Mesenchymal stem cell (in vitro differentiated cells and primary cell): Measurements from ENCODE around the gene CDK15.

ENCODE experiments used
- DNase-seq: peaks from one replicate; pipeline ENCODE4 v3.0.0-alpha.2; 2013
- H2AFZ ChIP-seq: one replicate; pipeline ENCODE4 v1.6.1; 2013; ENCODE audit warnings: low read depth, mild to moderate bottlenecking, control low read depth, inconsistent platforms, low read length, moderate library complexity
- H2AK5ac ChIP-seq: 2 replicates; pipeline ENCODE4 v1.6.1; 2013; ENCODE audit warnings: low read length, moderate library complexity, mild to moderate bottlenecking, inconsistent platforms; ENCODE audit not compliant: severe bottlenecking
- H2BK120ac ChIP-seq: one replicate; pipeline ENCODE4 v1.6.1; 2013; ENCODE audit warnings: low read depth, mild to moderate bottlenecking, inconsistent platforms, low read length, moderate library complexity
- H2BK12ac ChIP-seq, 2 experiments: one replicate each; pipeline ENCODE4 v1.6.1; 2013; ENCODE audit warnings: inconsistent platforms in 2 of 2, low read length in 2 of 2, mild to moderate bottlenecking in 2 of 2, moderate library complexity in 2 of 2, control low read depth in 1 of 2
- H2BK15ac ChIP-seq: one replicate; pipeline ENCODE4 v1.6.1; 2013; ENCODE audit warnings: mild to moderate bottlenecking, low read depth, inconsistent platforms; ENCODE audit not compliant: poor library complexity, severe bottlenecking
- H2BK5ac ChIP-seq: 2 replicates; pipeline ENCODE4 v1.6.1; 2013; ENCODE audit warnings: low read depth, mild to moderate bottlenecking, low read length, control low read depth, inconsistent platforms; ENCODE audit not compliant: poor library complexity, severe bottlenecking
- H3K14ac ChIP-seq, 2 experiments: one replicate each; pipeline ENCODE4 v1.6.1; 2013; ENCODE audit warnings: inconsistent platforms in 2 of 2, low read length in 2 of 2, control low read depth in 1 of 2, mild to moderate bottlenecking in 1 of 2, moderate library complexity in 1 of 2
- H3K18ac ChIP-seq, 2 experiments: one replicate each; pipeline ENCODE4 v1.6.1; 2013; ENCODE audit warnings: inconsistent platforms in 2 of 2, low read length in 2 of 2, control low read depth in 1 of 2, low read depth in 1 of 2, mild to moderate bottlenecking in 1 of 2
- H3K23ac ChIP-seq, 2 experiments: one replicate each; pipeline ENCODE4 v1.6.1; 2013; ENCODE audit warnings: inconsistent platforms in 2 of 2, low read length in 2 of 2, mild to moderate bottlenecking in 2 of 2, moderate library complexity in 2 of 2, control low read depth in 1 of 2
- H3K27ac ChIP-seq: 2 replicates; pipeline ENCODE4 v1.5.1; 2013; ENCODE audit warnings: mild to moderate bottlenecking, moderate library complexity, low read length, control low read depth, inconsistent platforms; ENCODE audit not compliant: poor library complexity, severe bottlenecking
- H3K27me3 ChIP-seq, 2 experiments: 2 replicates each; pipeline versions ENCODE4 v1.6.1 to v1.7.0; 2013; ENCODE audit warnings: low read length in 2 of 2, mild to moderate bottlenecking in 2 of 2, moderate library complexity in 2 of 2, control low read depth in 1 of 2, inconsistent platforms in 1 of 2; ENCODE audit not compliant: control insufficient read depth in 1 of 2, insufficient read depth in 1 of 2
- H3K36me3 ChIP-seq, 2 experiments: 2 replicates each; pipeline versions ENCODE4 v1.6.1 to v1.7.0; 2013; ENCODE audit warnings: low read length in 2 of 2, control low read depth in 1 of 2, inconsistent platforms in 1 of 2, low read depth in 1 of 2, mild to moderate bottlenecking in 1 of 2; ENCODE audit not compliant: insufficient read depth in 2 of 2, control insufficient read depth in 1 of 2
- H3K4ac ChIP-seq, 2 experiments: one replicate each; pipeline ENCODE4 v1.6.1; 2013; ENCODE audit warnings: inconsistent platforms in 2 of 2, low read length in 2 of 2, mild to moderate bottlenecking in 2 of 2, moderate library complexity in 2 of 2, control low read depth in 1 of 2, low read depth in 1 of 2
- H3K4me1 ChIP-seq: 2 replicates; pipeline ENCODE4 v1.6.1; 2013; ENCODE audit warnings: low read depth, low read length, control low read depth; ENCODE audit not compliant: control insufficient read depth, insufficient read depth
- H3K4me2 ChIP-seq: 2 replicates; pipeline ENCODE4 v1.6.1; 2013; ENCODE audit warnings: low read length, mild to moderate bottlenecking, inconsistent platforms; ENCODE audit not compliant: poor library complexity, severe bottlenecking
- H3K4me3 ChIP-seq, 2 experiments: 2 replicates each; pipeline versions ENCODE4 v1.5.1 to v1.7.0; 2013; ENCODE audit warnings: low read length in 2 of 2, mild to moderate bottlenecking in 2 of 2, control low read depth in 1 of 2, low read depth in 1 of 2; ENCODE audit not compliant: insufficient read depth in 1 of 2
- H3K79me1 ChIP-seq: replicated peaks from 2 replicates; pipeline ENCODE4 v1.6.1; 2013; ENCODE audit warnings: mild to moderate bottlenecking, control low read depth, low read length, inconsistent platforms; ENCODE audit not compliant: poor library complexity, severe bottlenecking
- H3K9ac ChIP-seq: 2 replicates; pipeline ENCODE4 v1.7.0; 2013; ENCODE audit warnings: mild to moderate bottlenecking, low read length, moderate library complexity
- H3K9me3 ChIP-seq: 2 replicates; pipeline ENCODE4 v1.7.0; 2013; ENCODE audit warnings: mild to moderate bottlenecking, low read length; ENCODE audit not compliant: control insufficient read depth
- H4K8ac ChIP-seq: one replicate; pipeline ENCODE4 v1.6.1; 2013; ENCODE audit warnings: inconsistent platforms, mild to moderate bottlenecking, low read length, moderate library complexity
- H4K91ac ChIP-seq: one replicate; pipeline ENCODE4 v1.6.1; 2013; ENCODE audit warnings: mild to moderate bottlenecking, low read length, inconsistent platforms
- WGBS: methylation state at CpG from one replicate; pipeline ENCODE4 v1.1.7; 2013; ENCODE audit warnings: mixed read lengths; 5-methylcytosine and 5-hydroxymethylcytosine counted together

Gene CDK15

GRCh38 chr2:201827621-201828020 is 21.3 kb downstream of the CDK15 start:
- 85% methylated on average over 3 of the region's 3 CpGs for WGBS
- no peak overlapping the region for H2BK12ac ChIP-seq
- H3K18ac ChIP-seq, result no peak overlapping the region
- H3K9me3 ChIP-seq, result no peaks in the 10 kb centered on the region
- no peaks in the 10 kb centered on the region for H3K79me1 ChIP-seq
- H2BK15ac ChIP-seq, result no peak overlapping the region
- H3K23ac ChIP-seq, result no peak overlapping the region
- DNase-seq, result no peak
- H3K27me3 ChIP-seq, result no peaks in the 10 kb centered on the region
- no peak overlapping the region for H2BK5ac ChIP-seq
- H2BK120ac ChIP-seq, result no peak overlapping the region
- H2AK5ac ChIP-seq, result no peak overlapping the region
- no peaks in the 10 kb centered on the region for H3K36me3 ChIP-seq
- no peak overlapping the region for H3K27ac ChIP-seq
- no peak overlapping the region for H4K8ac ChIP-seq
- no peaks in the 10 kb centered on the region for H3K4me1 ChIP-seq
- no peak overlapping the region for H3K4me2 ChIP-seq
- H2AFZ ChIP-seq, result no peak overlapping the region
- H4K91ac ChIP-seq, result no peak overlapping the region
- no peak overlapping the region for H3K4ac ChIP-seq
- no peak overlapping the region for H3K9ac ChIP-seq
- no peak overlapping the region for H3K14ac ChIP-seq
- no peak overlapping the region for H3K4me3 ChIP-seq

DNA sequence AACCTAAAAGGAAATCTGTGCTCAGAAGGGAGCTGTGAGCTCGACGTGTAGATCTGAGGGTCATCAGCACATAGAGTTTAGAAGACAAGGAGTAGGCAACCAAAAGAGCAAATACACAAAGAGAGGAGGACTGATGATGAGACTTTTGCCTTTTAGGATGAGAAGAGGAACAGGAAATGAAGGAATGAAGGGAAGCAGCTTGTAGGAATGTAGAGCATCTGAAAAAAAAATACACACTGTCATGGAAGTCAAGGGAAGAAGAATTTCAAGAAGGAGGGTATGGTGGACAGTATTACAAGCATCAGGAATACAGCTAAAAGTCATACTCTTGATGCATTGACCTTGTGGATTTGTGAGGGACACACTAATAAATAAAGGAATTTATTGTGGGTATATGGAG is 21.9 kb downstream of the CDK15 start:
- 93% methylated on average over 2 of the region's 2 CpGs for WGBS
- no peak overlapping the region for H3K9ac ChIP-seq
- H3K18ac ChIP-seq, result no peak overlapping the region
- H3K23ac ChIP-seq, result no peak overlapping the region
- H3K27ac ChIP-seq, result no peak overlapping the region
- no peaks in the 10 kb centered on the region for H3K79me1 ChIP-seq
- no peaks in the 10 kb centered on the region for H3K9me3 ChIP-seq
- H3K4me1 ChIP-seq, result no peaks in the 10 kb centered on the region
- no peak overlapping the region for H2BK12ac ChIP-seq
- no peak overlapping the region for H2AK5ac ChIP-seq
- no peaks in the 10 kb centered on the region for H3K27me3 ChIP-seq
- no peak overlapping the region for H4K8ac ChIP-seq
- no peak for DNase-seq
- no peak overlapping the region for H3K14ac ChIP-seq
- no peak overlapping the region for H2BK15ac ChIP-seq
- no peak overlapping the region for H3K4ac ChIP-seq
- H3K36me3 ChIP-seq, result no peaks in the 10 kb centered on the region
- H4K91ac ChIP-seq, result no peak overlapping the region
- H3K4me2 ChIP-seq, result no peak overlapping the region
- no peak overlapping the region for H2AFZ ChIP-seq
- H2BK120ac ChIP-seq, result no peak overlapping the region
- H3K4me3 ChIP-seq, result no peak overlapping the region
- H2BK5ac ChIP-seq, result no peak overlapping the region

DNA sequence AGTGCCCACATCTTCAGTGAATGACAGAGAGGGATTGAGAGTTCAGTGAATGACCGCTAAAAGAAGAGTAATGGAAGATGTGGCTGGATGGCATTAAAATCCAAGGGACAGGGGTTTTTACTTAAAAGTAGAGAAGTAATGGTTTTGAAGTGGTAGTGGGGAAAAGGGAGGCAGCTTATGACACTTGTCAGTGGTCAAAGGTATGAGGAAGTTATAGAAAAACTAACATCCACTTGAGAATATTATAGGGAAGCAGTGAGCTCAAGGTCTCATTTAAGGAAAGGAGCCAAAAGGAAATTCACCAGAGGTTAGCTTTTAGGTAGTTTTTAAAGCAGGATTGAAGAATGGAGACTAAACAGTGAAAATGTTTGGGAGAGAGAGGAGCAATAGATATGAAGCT is 24.3 kb downstream of the CDK15 start:
- no peaks in the 10 kb centered on the region for H3K9me3 ChIP-seq
- 100% methylated on average over 1 of the region's 1 CpG for WGBS
- no peak overlapping the region for H2AFZ ChIP-seq
- no peak overlapping the region for H3K27ac ChIP-seq
- H3K4ac ChIP-seq, result no peak overlapping the region
- no peak overlapping the region for H3K14ac ChIP-seq
- H3K79me1 ChIP-seq, result no peaks in the 10 kb centered on the region
- H2BK5ac ChIP-seq, result no peak overlapping the region
- H4K8ac ChIP-seq, result no peak overlapping the region
- no peak overlapping the region for H2BK12ac ChIP-seq
- H4K91ac ChIP-seq, result no peak overlapping the region
- no peak overlapping the region for H3K23ac ChIP-seq
- H2AK5ac ChIP-seq, result no peak overlapping the region
- H3K27me3 ChIP-seq, result no peaks in the 10 kb centered on the region
- no peak overlapping the region for H2BK15ac ChIP-seq
- H2BK120ac ChIP-seq, result no peak overlapping the region
- H3K36me3 ChIP-seq, result no peaks in the 10 kb centered on the region
- H3K18ac ChIP-seq, result no peak overlapping the region
- no peak overlapping the region for H3K4me2 ChIP-seq
- DNase-seq, result no peak
- no peaks in the 10 kb centered on the region for H3K4me1 ChIP-seq
- no peak overlapping the region for H3K4me3 ChIP-seq
- no peak overlapping the region for H3K9ac ChIP-seq

GRCh38 chr2:201831469-201831868 is 25.1 kb downstream of the CDK15 start:
- Histone ChIP-seq H3K9me3 (no peaks in the 10 kb centered on the region), H3K14ac (no peak overlapping the region), H3K4me1 (no peaks in the 10 kb centered on the region), H3K4ac (no peak overlapping the region), H2BK12ac (no peak overlapping the region), H3K79me1 (no peaks in the 10 kb centered on the region), H2AK5ac (no peak overlapping the region), H3K4me2 (no peak overlapping the region), H2AFZ (no peak overlapping the region), H2BK120ac (no peak overlapping the region), H4K91ac (no peak overlapping the region), H3K27ac (peak overlapping the region; percentile 62), H3K23ac (no peak overlapping the region), H2BK5ac (no peak overlapping the region), H3K36me3 (no peaks in the 10 kb centered on the region), H3K27me3 (no peaks in the 10 kb centered on the region), H3K18ac (no peak overlapping the region), H4K8ac (no peak overlapping the region), H2BK15ac (no peak overlapping the region), H3K4me3 (no peak overlapping the region), H3K9ac (no peak overlapping the region)
- peak; percentile 38 for DNase-seq
- 64% methylated on average over 2 of the region's 2 CpGs for WGBS
